Measurements from ENCODE around the gene NPPC. TPM values are rescaled to one million over a fixed set of nuclear protein-coding genes. Genes with fewer than 3 reads are reported as not detected.
A peak's percentile ranks its signal among the peaks of the same experiment; 100 is the strongest.

Gene NPPC
- total RNA-seq, 1 experiment from 2014 or later = 0.98 TPM

GRCh38 chr2:231923951-231924888 is 2.0 kb downstream of the NPPC start:
- H3K9me3 Mint-ChIP-seq = no peaks in the 10 kb centered on the region
- ChIA-PET POLR2A (no interaction called here), CTCF (interaction anchor here (0.6 to 7.4 kb wide), 29 partner anchors 9 to 598 kb away, joined by 3 to 80 read pairs (median 6); no protein-coding TSS in a partner anchor)
- H3K27me3 Mint-ChIP-seq (ENCODE audit: low read depth) = peaks cover 52% of the 10 kb centered on the region
- peak overlapping the region; percentile 49 for H3K4me3 Mint-ChIP-seq
- TF ChIP-seq TP53 (CRISPR knock-in tag; IDR thresholded peaks at IDR 0.05) = no peak
- no peak for TF ChIP-seq ATF3 (CRISPR knock-in tag; conservative IDR thresholded peaks at IDR 0.05)
- TF ChIP-seq, protein P1, sequence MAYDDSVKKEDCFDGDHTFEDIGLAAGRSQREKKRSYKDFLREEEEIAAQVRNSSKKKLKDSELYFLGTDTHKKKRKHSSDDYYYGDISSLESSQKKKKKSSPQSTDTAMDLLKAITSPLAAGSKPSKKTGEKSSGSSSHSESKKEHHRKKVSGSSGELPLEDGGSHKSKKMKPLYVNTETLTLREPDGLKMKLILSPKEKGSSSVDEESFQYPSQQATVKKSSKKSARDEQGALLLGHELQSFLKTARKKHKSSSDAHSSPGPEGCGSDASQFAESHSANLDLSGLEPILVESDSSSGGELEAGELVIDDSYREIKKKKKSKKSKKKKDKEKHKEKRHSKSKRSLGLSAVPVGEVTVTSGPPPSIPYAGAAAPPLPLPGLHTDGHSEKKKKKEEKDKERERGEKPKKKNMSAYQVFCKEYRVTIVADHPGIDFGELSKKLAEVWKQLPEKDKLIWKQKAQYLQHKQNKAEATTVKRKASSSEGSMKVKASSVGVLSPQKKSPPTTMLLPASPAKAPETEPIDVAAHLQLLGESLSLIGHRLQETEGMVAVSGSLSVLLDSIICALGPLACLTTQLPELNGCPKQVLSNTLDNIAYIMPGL (CRISPR knock-in tag; IDR thresholded peaks at IDR 0.05) = no peak; the same call in 1 of the 2 replicates
- TF ChIP-seq, protein P2, sequence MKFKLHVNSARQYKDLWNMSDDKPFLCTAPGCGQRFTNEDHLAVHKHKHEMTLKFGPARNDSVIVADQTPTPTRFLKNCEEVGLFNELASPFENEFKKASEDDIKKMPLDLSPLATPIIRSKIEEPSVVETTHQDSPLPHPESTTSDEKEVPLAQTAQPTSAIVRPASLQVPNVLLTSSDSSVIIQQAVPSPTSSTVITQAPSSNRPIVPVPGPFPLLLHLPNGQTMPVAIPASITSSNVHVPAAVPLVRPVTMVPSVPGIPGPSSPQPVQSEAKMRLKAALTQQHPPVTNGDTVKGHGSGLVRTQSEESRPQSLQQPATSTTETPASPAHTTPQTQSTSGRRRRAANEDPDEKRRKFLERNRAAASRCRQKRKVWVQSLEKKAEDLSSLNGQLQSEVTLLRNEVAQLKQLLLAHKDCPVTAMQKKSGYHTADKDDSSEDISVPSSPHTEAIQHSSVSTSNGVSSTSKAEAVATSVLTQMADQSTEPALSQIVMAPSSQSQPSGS (CRISPR knock-in tag; IDR thresholded peaks at IDR 0.05; ENCODE audit: borderline replicate concordance, low read depth) = no peak
- TF ChIP-seq TEAD1 (CRISPR knock-in tag; IDR thresholded peaks at IDR 0.05) = no peak
- no peak for TF ChIP-seq JAZF1 (CRISPR knock-in tag; IDR thresholded peaks at IDR 0.05)
- TF ChIP-seq ATF6 (CRISPR knock-in tag; IDR thresholded peaks at IDR 0.05) = no peak
- TF ChIP-seq, protein P3, sequence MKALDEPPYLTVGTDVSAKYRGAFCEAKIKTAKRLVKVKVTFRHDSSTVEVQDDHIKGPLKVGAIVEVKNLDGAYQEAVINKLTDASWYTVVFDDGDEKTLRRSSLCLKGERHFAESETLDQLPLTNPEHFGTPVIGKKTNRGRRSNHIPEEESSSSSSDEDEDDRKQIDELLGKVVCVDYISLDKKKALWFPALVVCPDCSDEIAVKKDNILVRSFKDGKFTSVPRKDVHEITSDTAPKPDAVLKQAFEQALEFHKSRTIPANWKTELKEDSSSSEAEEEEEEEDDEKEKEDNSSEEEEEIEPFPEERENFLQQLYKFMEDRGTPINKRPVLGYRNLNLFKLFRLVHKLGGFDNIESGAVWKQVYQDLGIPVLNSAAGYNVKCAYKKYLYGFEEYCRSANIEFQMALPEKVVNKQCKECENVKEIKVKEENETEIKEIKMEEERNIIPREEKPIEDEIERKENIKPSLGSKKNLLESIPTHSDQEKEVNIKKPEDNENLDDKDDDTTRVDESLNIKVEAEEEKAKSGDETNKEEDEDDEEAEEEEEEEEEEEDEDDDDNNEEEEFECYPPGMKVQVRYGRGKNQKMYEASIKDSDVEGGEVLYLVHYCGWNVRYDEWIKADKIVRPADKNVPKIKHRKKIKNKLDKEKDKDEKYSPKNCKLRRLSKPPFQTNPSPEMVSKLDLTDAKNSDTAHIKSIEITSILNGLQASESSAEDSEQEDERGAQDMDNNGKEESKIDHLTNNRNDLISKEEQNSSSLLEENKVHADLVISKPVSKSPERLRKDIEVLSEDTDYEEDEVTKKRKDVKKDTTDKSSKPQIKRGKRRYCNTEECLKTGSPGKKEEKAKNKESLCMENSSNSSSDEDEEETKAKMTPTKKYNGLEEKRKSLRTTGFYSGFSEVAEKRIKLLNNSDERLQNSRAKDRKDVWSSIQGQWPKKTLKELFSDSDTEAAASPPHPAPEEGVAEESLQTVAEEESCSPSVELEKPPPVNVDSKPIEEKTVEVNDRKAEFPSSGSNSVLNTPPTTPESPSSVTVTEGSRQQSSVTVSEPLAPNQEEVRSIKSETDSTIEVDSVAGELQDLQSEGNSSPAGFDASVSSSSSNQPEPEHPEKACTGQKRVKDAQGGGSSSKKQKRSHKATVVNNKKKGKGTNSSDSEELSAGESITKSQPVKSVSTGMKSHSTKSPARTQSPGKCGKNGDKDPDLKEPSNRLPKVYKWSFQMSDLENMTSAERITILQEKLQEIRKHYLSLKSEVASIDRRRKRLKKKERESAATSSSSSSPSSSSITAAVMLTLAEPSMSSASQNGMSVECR (CRISPR knock-in tag; IDR thresholded peaks at IDR 0.05; ENCODE audit: borderline replicate concordance) = no peak
- TF ChIP-seq SMAD3 (CRISPR knock-in tag; IDR thresholded peaks at IDR 0.05; ENCODE audit: borderline replicate concordance) = no peak
- no peak for TF ChIP-seq SOX15 (CRISPR knock-in tag; IDR thresholded peaks at IDR 0.05)
- no peak for TF ChIP-seq E2F1 (CRISPR knock-in tag; IDR thresholded peaks at IDR 0.05)
- no peak for TF ChIP-seq ZNF425 (CRISPR knock-in tag; conservative IDR thresholded peaks at IDR 0.05)
- TF ChIP-seq, protein P4, sequence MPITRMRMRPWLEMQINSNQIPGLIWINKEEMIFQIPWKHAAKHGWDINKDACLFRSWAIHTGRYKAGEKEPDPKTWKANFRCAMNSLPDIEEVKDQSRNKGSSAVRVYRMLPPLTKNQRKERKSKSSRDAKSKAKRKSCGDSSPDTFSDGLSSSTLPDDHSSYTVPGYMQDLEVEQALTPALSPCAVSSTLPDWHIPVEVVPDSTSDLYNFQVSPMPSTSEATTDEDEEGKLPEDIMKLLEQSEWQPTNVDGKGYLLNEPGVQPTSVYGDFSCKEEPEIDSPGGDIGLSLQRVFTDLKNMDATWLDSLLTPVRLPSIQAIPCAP (CRISPR knock-in tag; IDR thresholded peaks at IDR 0.05) = no peak
- no peak for TF ChIP-seq ZNF317 (CRISPR knock-in tag; IDR thresholded peaks at IDR 0.05; ENCODE audit: borderline replicate concordance, low read depth)
- TF ChIP-seq NFATC4 (CRISPR knock-in tag; IDR thresholded peaks at IDR 0.05) = no peak
- no peak for TF ChIP-seq ZBTB21 (CRISPR knock-in tag; IDR thresholded peaks at IDR 0.05; ENCODE audit: borderline replicate concordance)
- no peak for TF ChIP-seq TEAD4 (CRISPR knock-in tag; IDR thresholded peaks at IDR 0.05)
- TF ChIP-seq MXD4 (CRISPR knock-in tag; IDR thresholded peaks at IDR 0.05; ENCODE audit: borderline replicate concordance) = no peak
- no peaks in the 10 kb centered on the region for H3K36me3 Mint-ChIP-seq
- DNase-seq (ENCODE audit: low spot score) = no peak
- ATAC-seq = no peak
- peaks cover 15% of the 10 kb centered on the region for H3K4me1 Mint-ChIP-seq
- H3K27ac Mint-ChIP-seq = no peak overlapping the region
